K562 (cell line): Measurements from ENCODE around the gene USP38. TPM values are rescaled to one million over a fixed set of nuclear protein-coding genes. Genes with fewer than 3 reads are reported as not detected.

ENCODE experiments used
- ATAC-seq: fragments of 200-7000 bp; cut with Tn5 transposase; 3 replicates; pipeline ENCODE4 v1.9.1; 2020; ENCODE audit warnings: moderate library complexity
- BruUV-seq: library from RNA; stranded (reverse); fragments of 400-500 nt; replicated peaks from 2 replicates; lab custom pipeline; 2021; lab: Mats Ljungman, UMichigan
- CTCF ChIA-PET: fragments of 300-600 bp; formaldehyde crosslinking; extraction: SDS; loops from one replicate; lab custom pipeline; 2021; ENCODE audit warnings: low intra/inter-chr PET ratio; lab: Yijun Ruan, JAX
- POLR2A ChIA-PET: fragments of 300-600, 350-650 bp; sonication (Branson Sonifier 250); formaldehyde crosslinking; extraction: SDS; loops from one replicate; lab custom pipeline; 2021; ENCODE audit warnings: antibody characterized with exemption, inconsistent platforms; lab: Yijun Ruan, JAX
- DNase-seq, 4 experiments: peaks; one replicate each; pipeline versions ENCODE4 v3.0.0 to v3.0.0-alpha.2; 2011 to 2018; ENCODE audit warnings: low spot score in 3 of 4, mixed read lengths in 3 of 4; ENCODE audit errors: extremely low read depth in 1 of 4
- FAIRE-seq: peaks from 2 replicates; lab custom pipeline; 2011; peaks lifted over from hg19 to GRCh38; lab: Jason Lieb, UNC
- H2AFZ ChIP-seq: 2 replicates; pipeline ENCODE4 v1.6.0; 2011; ENCODE audit warnings: low read depth, low read length, control low read depth, inconsistent platforms
- H3K27ac ChIP-seq: fragments of 200-600 bp; 3 replicates; pipeline ENCODE4 v1.8.0; 2011; ENCODE audit warnings: low read depth, mild to moderate bottlenecking, control low read depth, inconsistent platforms, low read length, moderate library complexity, mixed read lengths; ENCODE audit errors: extremely low read depth
- H3K27me3 ChIP-seq, 2 experiments: fragments of 300-600 bp in 1 of 2; 2 replicates in 1 of 2; 3 replicates in 1 of 2; pipeline versions ENCODE4 v1.6.0 to v1.8.0; 2011; ENCODE audit warnings: inconsistent platforms in 2 of 2, low read length in 2 of 2, mild to moderate bottlenecking in 1 of 2, mixed read lengths in 1 of 2, moderate library complexity in 1 of 2; ENCODE audit not compliant: control insufficient read depth in 2 of 2, insufficient read depth in 2 of 2
- H3K36me3 ChIP-seq: fragments of 300-600 bp; 3 replicates; pipeline ENCODE4 v1.8.0; 2011; ENCODE audit warnings: mild to moderate bottlenecking, low read length, inconsistent platforms; ENCODE audit not compliant: control insufficient read depth, insufficient read depth
- H3K4me1 ChIP-seq, 2 experiments: fragments of 200-600 bp in 1 of 2; replicated peaks in 1 of 2; 2 replicates in 1 of 2; 3 replicates in 1 of 2; pipeline versions ENCODE4 v1.5.1 to v1.8.0; 2011; ENCODE audit warnings: inconsistent platforms in 2 of 2, low read length in 2 of 2, mild to moderate bottlenecking in 1 of 2, mixed read lengths in 1 of 2, moderate library complexity in 1 of 2; ENCODE audit not compliant: control insufficient read depth in 2 of 2, insufficient read depth in 2 of 2
- H3K4me2 ChIP-seq: 2 replicates; pipeline ENCODE4 v1.6.1; 2011; ENCODE audit warnings: low read length, control low read depth, inconsistent platforms, mixed read lengths; ENCODE audit not compliant: insufficient read depth
- H3K4me3 ChIP-seq: fragments of 200-600 bp; sonication (generic), shearing (Covaris generic); 2 replicates; pipeline ENCODE4 v1.5.1; 2016; ENCODE audit warnings: control low read depth, inconsistent platforms
- H3K79me2 ChIP-seq: fragments of 200-600 bp; 3 replicates; pipeline ENCODE4 v1.8.0; 2011; ENCODE audit warnings: low read length, inconsistent platforms; ENCODE audit not compliant: control insufficient read depth, insufficient read depth
- H3K9ac ChIP-seq, 2 experiments: 2 replicates each; pipeline versions ENCODE4 v1.6.0 to v1.6.1; 2011; ENCODE audit warnings: low read depth in 2 of 2, low read length in 2 of 2, control low read depth in 1 of 2, inconsistent platforms in 1 of 2, mild to moderate bottlenecking in 1 of 2, mixed read lengths in 1 of 2; ENCODE audit not compliant: insufficient read depth in 1 of 2
- H3K9me1 ChIP-seq: one replicate; pipeline ENCODE4 v1.6.0; 2011; ENCODE audit warnings: inconsistent platforms, mild to moderate bottlenecking, low read length, moderate library complexity; ENCODE audit not compliant: control insufficient read depth, insufficient read depth
- H3K9me3 ChIP-seq: replicated peaks from 2 replicates; pipeline ENCODE4 v1.5.1; 2011; ENCODE audit warnings: low read depth, low read length, inconsistent platforms; ENCODE audit not compliant: control insufficient read depth, insufficient read depth
- H4K20me1 ChIP-seq: replicated peaks from 2 replicates; pipeline ENCODE4 v1.6.1; 2011; ENCODE audit warnings: low read length, inconsistent platforms, mixed read lengths; ENCODE audit not compliant: control insufficient read depth, insufficient read depth
- CUX1 ChIP-seq: fragments of 200-800 bp; sonication (Bioruptor generic); IDR thresholded peaks from 2 replicates; pipeline ENCODE4 v1.6.1; 2016; ENCODE audit warnings: missing genetic modification characterization, missing compliant biosample characterization
- GATA2 ChIP-seq: sonication (generic); formaldehyde crosslinking; IDR thresholded peaks from 2 replicates; pipeline ENCODE4 v1.4.0; 2020; ENCODE audit warnings: mild to moderate bottlenecking, missing genetic modification reagents
- HNRNPUL1 ChIP-seq: fragments of 200-400 bp; formaldehyde crosslinking; IDR thresholded peaks from 2 replicates; pipeline ENCODE4 v1.6.1; 2017; ENCODE audit warnings: low read length
- KDM4B ChIP-seq, 2 experiments: fragments of 450-650 bp in 1 of 2; sonication (generic) in 1 of 2; IDR thresholded peaks; 2 replicates each; pipeline ENCODE4 v1.6.1; 2016 to 2017; ENCODE audit warnings: borderline replicate concordance in 2 of 2, antibody characterized with exemption in 1 of 2, low read depth in 1 of 2, mild to moderate bottlenecking in 1 of 2
- NUFIP1 ChIP-seq: fragments of 450-650 bp; IDR thresholded peaks from 2 replicates; pipeline ENCODE4 v1.6.1; 2018; ENCODE audit not compliant: partially characterized antibody
- PYGO2 ChIP-seq: fragments of 450-650 bp; IDR thresholded peaks from 2 replicates; pipeline ENCODE4 v1.6.1; 2016; ENCODE audit warnings: mild to moderate bottlenecking, missing genetic modification characterization, moderate library complexity, missing compliant biosample characterization
- SFPQ ChIP-seq: fragments of 200-400 bp; formaldehyde crosslinking; IDR thresholded peaks from 2 replicates; pipeline ENCODE4 v1.6.1; 2017; ENCODE audit warnings: mild to moderate bottlenecking, low read depth, low read length, moderate library complexity
- VEZF1 ChIP-seq: fragments of 200-800 bp; sonication (Bioruptor generic); IDR thresholded peaks from 2 replicates; pipeline ENCODE4 v1.6.1; 2017; ENCODE audit warnings: missing genetic modification characterization, missing compliant biosample characterization
- ZNF449 ChIP-seq: fragments of 250-450 bp; sonication (Bioruptor Pico); IDR thresholded peaks from 2 replicates; pipeline ENCODE4 v1.8.0; 2022; ENCODE audit warnings: moderate library complexity, mild to moderate bottlenecking, inconsistent platforms
- ZNF57 ChIP-seq: fragments of 450-650 bp; formaldehyde crosslinking; IDR thresholded peaks from 2 replicates; pipeline ENCODE4 v1.4.0; 2020; ENCODE audit warnings: mild to moderate bottlenecking, moderate library complexity
- in situ Hi-C: fragments of 300-500 bp; cut with MboI; formaldehyde crosslinking; loops from 4 replicates; pipeline ENCODE4 v1.15.0; 2018; ENCODE audit warnings: inconsistent platforms, mixed read lengths
- intact Hi-C: fragments of 100-400 bp; cut with micrococcal nuclease; formaldehyde crosslinking; loops from 2 replicates; pipeline ENCODE4 v1.14.2; 2022
- polyA plus RNA-seq, 8 experiments: library from polyadenylated mRNA; depleted of rRNA in 4 of 8; stranded (reverse) in 5 of 8; unstranded in 3 of 8; fragments of >200 nt; fragmentation: Nextera tagmentation in 2 of 8; fragmentation: Illumina TruSeq in 1 of 8; extraction: Ambion mirVana in 2 of 8; extraction: Trizol in 1 of 8; gene quantifications; 2 replicates each; pipeline versions ENCODE4 v1.2.1 to v1.2.3, GENCODE V29; 2011 to 2014; ENCODE audit warnings: inconsistent platforms in 1 of 8, missing spikeins in 1 of 8
- total RNA-seq, 7 experiments: library from RNA; depleted of rRNA in 6 of 7; stranded (reverse); fragments of >200 nt in 6 of 7; fragmentation: Illumina TruSeq in 2 of 7; extraction: Trizol in 2 of 7; gene quantifications; 2 replicates each; pipeline versions ENCODE4 v1.2.1 to v1.2.3, GENCODE V29; 2011 to 2021; ENCODE audit warnings: low replicate concordance in 1 of 7

The USP38 gene
- total and polyA plus RNA-seq, 9 of the 15 experiments (the other 6 are each of a cell fraction or from before 2014, with no cell fraction given) = 4.2 to 20.6 (median 11.2) TPM

- H3K4me2 ChIP-seq = no peak overlapping the region
- POLR2A ChIA-PET = interaction anchor here (0.7 kb wide), 1 partner anchor 404 kb away, joined by 3 read pairs; no protein-coding TSS in a partner anchor
- no peaks in the 10 kb centered on the region for H3K36me3 ChIP-seq
- intact Hi-C loops = no loop called here
- no peaks in the 10 kb centered on the region for H3K9me1 ChIP-seq
- no peak overlapping the region for H3K4me3 ChIP-seq
- DNase-seq = no peak
- CTCF ChIA-PET = no interaction called here
- no TSS peak for BruUV-seq
- FAIRE-seq = no peak
- ATAC-seq = no peak
- no peaks in the 10 kb centered on the region for H3K27me3 ChIP-seq
- no peaks in the 10 kb centered on the region for H3K79me2 ChIP-seq
- H4K20me1 ChIP-seq = no peaks in the 10 kb centered on the region
- H2AFZ ChIP-seq = no peak overlapping the region
- H3K4me1 ChIP-seq = no peaks in the 10 kb centered on the region; a peak in 1 of 5 replicates
- H3K9me3 ChIP-seq = no peaks in the 10 kb centered on the region; the same call in 1 of the 2 replicates
- no peak overlapping the region for H3K27ac ChIP-seq
- in situ Hi-C loops = no loop called here
- no peak overlapping the region for H3K9ac ChIP-seq
- no peak for TF ChIP-seq CUX1 (CRISPR knock-in tag)
- TF ChIP-seq SFPQ = no peak
- TF ChIP-seq KDM4B (IDR thresholded peaks at IDR 0.05; ENCODE audit: borderline replicate concordance in 2 of 2, low read depth in 1 of 2) = no peak
- no peak for TF ChIP-seq ZNF57 (CRISPR knock-in tag)
- no peak for TF ChIP-seq GATA2
- no peak for TF ChIP-seq VEZF1 (CRISPR knock-in tag)
- no peak for TF ChIP-seq ZNF449 (CRISPR knock-in tag)
- no peak for TF ChIP-seq HNRNPUL1
- TF ChIP-seq PYGO2 (tag) = no peak
- TF ChIP-seq NUFIP1 = no peak
These were observed 21.1 kb upstream of the USP38 start for GRCh38 chr4:143163614-143164013.
